Heart right ventricle (tissue), 16 donors: ENCODE results near the gene PKNOX2. TPM values are rescaled to one million over a fixed set of nuclear protein-coding genes. Genes with fewer than 3 reads are reported as not detected.

Experiments
- ATAC-seq, 8 donors: fragments of 200-7000 bp; cut with Tn5 transposase; one replicate each; pipeline ENCODE4 v1.9.1; 2020; ENCODE audit warnings: mild to moderate bottlenecking in 8 of 8, moderate library complexity in 8 of 8, moderate number of reproducible peaks in 1 of 8
- DNase-seq, 2 donors: peaks; one replicate each; pipeline ENCODE4 v3.0.0-alpha.2; 2020
- H3K27ac ChIP-seq, 10 donors: fragments of 200-600 bp; sonication (generic) in 2 of 10; one replicate each; pipeline versions ENCODE4 v1.5.0 to v1.8.0; 2020 to 2022; ENCODE audit warnings: mild to moderate bottlenecking in 3 of 10
- H3K27me3 ChIP-seq, 7 donors: fragments of 200-600 bp; one replicate each; pipeline ENCODE4 v1.8.0; 2021 to 2022; ENCODE audit warnings: mild to moderate bottlenecking in 2 of 7
- H3K36me3 ChIP-seq, 9 donors: fragments of 200-600 bp; sonication (generic) in 1 of 9; one replicate each; pipeline versions ENCODE4 v1.5.0 to v1.8.0; 2020 to 2022; ENCODE audit warnings: mild to moderate bottlenecking in 2 of 9
- H3K4me1 ChIP-seq, 9 donors: fragments of 200-600 bp; sonication (generic) in 1 of 9; one replicate each; pipeline versions ENCODE4 v1.5.0 to v1.8.0; 2020 to 2022; ENCODE audit warnings: mild to moderate bottlenecking in 4 of 9
- H3K4me3 ChIP-seq, 10 donors: fragments of 200-600 bp; sonication (generic) in 2 of 10; one replicate each; pipeline versions ENCODE4 v1.5.0 to v1.8.0; 2020 to 2022; ENCODE audit warnings: mild to moderate bottlenecking in 7 of 10, moderate library complexity in 2 of 10
- H3K9me3 ChIP-seq, 11 donors: fragments of 200-600 bp in 10 of 11; sonication (generic) in 2 of 11; one replicate each; pipeline versions ENCODE4 v1.5.0 to v1.8.0; 2013 to 2022; ENCODE audit warnings: mild to moderate bottlenecking in 2 of 11, control low read depth in 1 of 11, moderate library complexity in 1 of 11
- CTCF ChIP-seq, 9 donors: fragments of 200-600 bp; sonication (generic) in 2 of 9; IDR thresholded peaks; one replicate each; pipeline versions ENCODE4 v1.5.0 to v1.8.0; 2021 to 2022; ENCODE audit warnings: antibody characterized with exemption in 9 of 9, mild to moderate bottlenecking in 5 of 9, moderate library complexity in 1 of 9
- WGBS, 2 donors: extraction: QIAGEN DNeasy Blood & Tissue Kit; methylation state at CpG; one replicate each; pipeline ENCODE4 v1.1.7; 2013; ENCODE audit warnings: inconsistent platforms in 1 of 2; 5-methylcytosine and 5-hydroxymethylcytosine counted together
- intact Hi-C, 10 donors: fragments of 100-400 bp; cut with DNase I; formaldehyde crosslinking; loops; one replicate each; pipeline versions ENCODE4 v1.11.1 to v1.14.2; 2022
- polyA plus RNA-seq, 2 donors: library from polyadenylated mRNA; stranded (reverse); fragments of 200-250 nt; gene quantifications; one replicate each; pipeline ENCODE4 v1.2.3, GENCODE V29; 2013
- total RNA-seq, 10 donors: library from RNA; stranded (reverse); fragmentation: NEBNext Ultra II Directional in 3 of 10; extraction: Animal tissue kit (Norgen Biotek cat#: 25700) in 3 of 10; gene quantifications; one replicate each; pipeline versions ENCODE4 v1.2.1 to v1.2.4, GENCODE V29; 2021 to 2023
- donor health status: Arrhythmogenic right ventricular cardiomyopathy.
- donor health status: ischemic (EF 13 %, LVEDD 7.1; RV severe dilation, severe dysfunction).
- donor health status: healthy with polysubstance abuse.
- donor health status: DM: no; HTN: yes; CAD: no.
- donor health status: DM: no; HTN: no; CAD: no.
- donor health status: ischemic (EF 25% LVEDD 6.9; RV normal size, moderate dysfunction).
- donor health status: ischemic (EF 25% LVEDD 5.7; RV mildly dilated, moderate dysfunction).
- donor health status: healthy.
- donor health status: DM: yes; HTN: yes; CAD: no.
- donor health status: Ischemic cardiomyopathy.
- donor health status: ischemic (EF 35%, LVEDD 5.7; RV mildly dilated, moderate dysfunction).
- donor health status: nonischemic (EF 11% LVEDD 7.7; RV severe dilation, severe dysfunction).
- donor health status: DM: yes; HTN: yes; CAD: no.
- donor health status: PGD.
- donor health status: ischemic (EF 29% LVEDD 5.4; RV normal size, mild dysfunction).
- donor health status: nonischemic (EF 23%, LVEDD 6.1; RV moderate dilation, normal function).

Gene PKNOX2
- total and polyA plus RNA-seq, 12 donors, result 2.5 to 5.8 (median 4.5) TPM

DNA sequence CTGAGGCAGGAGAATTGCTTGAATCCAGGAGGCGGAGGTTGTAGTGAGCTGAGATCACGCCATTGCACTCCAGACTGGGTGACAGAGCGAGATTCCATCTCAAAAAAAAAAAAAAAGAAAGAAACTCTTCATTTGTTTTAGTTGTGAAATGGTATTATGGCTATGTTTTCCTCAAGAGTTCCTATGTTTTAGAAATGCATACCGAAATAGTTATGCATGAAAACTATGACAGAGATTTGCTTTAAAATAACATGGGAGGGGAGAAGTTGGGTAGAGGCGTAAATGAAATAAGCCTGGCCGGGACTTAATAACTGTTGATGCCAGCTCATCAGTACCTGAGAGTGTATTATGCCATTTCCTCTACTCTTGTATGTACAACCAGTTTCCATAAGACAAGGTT, 283.2 kb downstream of the PKNOX2 start:
- H3K27me3 ChIP-seq, result no peaks in the 10 kb centered on the region
- no peaks in the 10 kb centered on the region for H3K9me3 ChIP-seq
- H3K27ac ChIP-seq, result no peak overlapping the region
- no peak for DNase-seq
- peaks cover 0 to 34% (median 0%) of the 10 kb centered on the region in 9 donors for H3K36me3 ChIP-seq
- ATAC-seq, result no peak
- WGBS, 2 donors, result 93 to 95% methylated on average over 6 of the region's 6 CpGs
- TF ChIP-seq CTCF (IDR thresholded peaks at IDR 0.05), result no peak
- peaks cover 5 to 31% (median 18%) of the 10 kb centered on the region in 9 donors for H3K4me1 ChIP-seq
- no peak overlapping the region for H3K4me3 ChIP-seq
- intact Hi-C loops, result no loop called here

GRCh38 chr11:125448136-125448535, 283.6 kb downstream of the PKNOX2 start:
- no peak for ATAC-seq
- no peak for DNase-seq
- Histone ChIP-seq H3K4me1 (peaks cover 5 to 32% (median 18%) of the 10 kb centered on the region in 9 donors), H3K9me3 (no peaks in the 10 kb centered on the region), H3K27ac (no peak overlapping the region), H3K27me3 (no peaks in the 10 kb centered on the region), H3K4me3 (no peak overlapping the region), H3K36me3 (peaks cover 0 to 34% (median 0%) of the 10 kb centered on the region in 9 donors)
- intact Hi-C loops, result no loop called here
- TF ChIP-seq CTCF (IDR thresholded peaks at IDR 0.05), result no peak
- 69 to 82% methylated on average over 3 of the region's 3 CpGs for WGBS, 2 donors

DNA sequence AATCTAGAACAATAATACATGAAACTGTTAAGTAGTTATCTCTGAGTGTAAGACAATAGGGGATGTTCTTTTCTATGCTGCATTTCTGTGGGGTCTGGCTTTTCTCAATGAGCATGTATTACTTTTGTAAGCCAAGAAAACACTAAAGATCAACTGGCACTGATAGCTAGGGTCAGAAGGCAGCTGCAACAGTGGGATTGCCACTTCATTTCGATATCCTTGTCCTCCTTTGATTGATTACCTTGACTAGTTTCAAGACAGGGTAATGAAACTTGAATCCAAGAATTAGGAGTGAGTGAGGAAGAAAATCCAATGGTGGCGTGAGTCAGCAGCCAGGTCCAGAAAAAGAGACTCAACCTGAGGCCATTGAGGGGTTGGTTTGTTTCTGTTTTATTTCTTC, 285.0 kb downstream of the PKNOX2 start:
- no peak for TF ChIP-seq CTCF (IDR thresholded peaks at IDR 0.05)
- H3K36me3 ChIP-seq, result peaks cover 0 to 34% (median 0%) of the 10 kb centered on the region in 9 donors
- intact Hi-C loops, result no loop called here
- H3K4me3 ChIP-seq, result no peak overlapping the region
- 85 to 91% methylated on average over 2 of the region's 2 CpGs for WGBS, 2 donors
- no peak for ATAC-seq
- no peaks in the 10 kb centered on the region for H3K27me3 ChIP-seq
- no peak for DNase-seq
- no peak overlapping the region for H3K27ac ChIP-seq
- peaks cover 5 to 29% (median 18%) of the 10 kb centered on the region in 9 donors for H3K4me1 ChIP-seq
- no peaks in the 10 kb centered on the region for H3K9me3 ChIP-seq

GRCh38 chr11:125451400-125452124, 287.0 kb downstream of the PKNOX2 start:
- DNase-seq (peak; percentile 59 to 70), ATAC-seq (peak; percentile 72 to 92 (median 88))
- intact Hi-C loops, result no loop called here
- H3K27me3 ChIP-seq, result no peaks in the 10 kb centered on the region
- peaks cover 5 to 23% (median 16%) of the 10 kb centered on the region in 9 donors for H3K4me1 ChIP-seq
- WGBS, 2 donors, result 9 to 17% methylated on average over 10 of the region's 10 CpGs
- H3K4me3 ChIP-seq, result peak overlapping the region in 8 of 10 donors; percentile 2 to 39 (median 31)
- no peak for TF ChIP-seq CTCF (IDR thresholded peaks at IDR 0.05)
- H3K36me3 ChIP-seq, result peaks cover 0 to 16% (median 0%) of the 10 kb centered on the region in 9 donors
- no peaks in the 10 kb centered on the region for H3K9me3 ChIP-seq
- peak overlapping the region; percentile 1 to 84 (median 56) for H3K27ac ChIP-seq
